Measurements from ENCODE around the gene ADAM23.

Gene ADAM23

DNA sequence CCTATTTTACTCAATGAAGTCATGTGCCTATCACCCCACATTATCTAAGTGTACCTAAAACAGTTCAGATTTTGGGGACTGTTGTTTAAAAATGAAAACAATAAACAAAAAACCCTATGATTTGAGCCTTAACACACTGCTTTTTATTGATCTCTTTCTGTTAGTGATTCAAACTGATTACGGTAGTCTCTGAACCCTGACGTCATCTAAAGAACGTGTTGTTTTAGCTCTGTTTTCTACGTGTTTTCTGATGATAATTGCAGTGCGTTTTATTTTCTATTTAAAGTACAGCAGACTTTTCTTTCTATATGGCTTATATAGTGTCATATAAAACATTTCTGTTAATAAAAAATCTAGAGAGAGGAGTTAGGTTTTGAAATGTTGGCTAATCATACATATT, 105.1 kb downstream of the ADAM23 start:
- Histone ChIP-seq H3K4me2 (ENCODE audit: insufficient read depth, low read length) (no peak overlapping the region), H3K9ac (ENCODE audit: low read depth, low read length) (no peak overlapping the region), H3K9me3 (ENCODE audit: insufficient read depth, low read length, severe bottlenecking) (no peaks in the 10 kb centered on the region), H3K79me2 (ENCODE audit: insufficient read depth, low read length) (no peaks in the 10 kb centered on the region), H3K27me3 (ENCODE audit: insufficient read depth, low read length, poor library complexity) (no peaks in the 10 kb centered on the region), H3K4me3 (ENCODE audit: low read depth in 1 of 2, low read length in 2 of 2) (no peak overlapping the region), H3K27ac (ENCODE audit: low read length) (no peak overlapping the region), H3K36me3 (ENCODE audit: insufficient read depth, low read length) (no peaks in the 10 kb centered on the region), H3K4me1 (ENCODE audit: insufficient read depth, low read length) (no peaks in the 10 kb centered on the region), H4K20me1 (ENCODE audit: insufficient read depth, low read length) (no peaks in the 10 kb centered on the region), H2AFZ (ENCODE audit: low read depth, low read length) (no peak overlapping the region)
- ATAC-seq (ENCODE audit: insufficient read depth, low read depth) = no peak
- TF ChIP-seq, protein P1, sequence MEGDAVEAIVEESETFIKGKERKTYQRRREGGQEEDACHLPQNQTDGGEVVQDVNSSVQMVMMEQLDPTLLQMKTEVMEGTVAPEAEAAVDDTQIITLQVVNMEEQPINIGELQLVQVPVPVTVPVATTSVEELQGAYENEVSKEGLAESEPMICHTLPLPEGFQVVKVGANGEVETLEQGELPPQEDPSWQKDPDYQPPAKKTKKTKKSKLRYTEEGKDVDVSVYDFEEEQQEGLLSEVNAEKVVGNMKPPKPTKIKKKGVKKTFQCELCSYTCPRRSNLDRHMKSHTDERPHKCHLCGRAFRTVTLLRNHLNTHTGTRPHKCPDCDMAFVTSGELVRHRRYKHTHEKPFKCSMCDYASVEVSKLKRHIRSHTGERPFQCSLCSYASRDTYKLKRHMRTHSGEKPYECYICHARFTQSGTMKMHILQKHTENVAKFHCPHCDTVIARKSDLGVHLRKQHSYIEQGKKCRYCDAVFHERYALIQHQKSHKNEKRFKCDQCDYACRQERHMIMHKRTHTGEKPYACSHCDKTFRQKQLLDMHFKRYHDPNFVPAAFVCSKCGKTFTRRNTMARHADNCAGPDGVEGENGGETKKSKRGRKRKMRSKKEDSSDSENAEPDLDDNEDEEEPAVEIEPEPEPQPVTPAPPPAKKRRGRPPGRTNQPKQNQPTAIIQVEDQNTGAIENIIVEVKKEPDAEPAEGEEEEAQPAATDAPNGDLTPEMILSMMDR (IDR thresholded peaks at IDR 0.05; ENCODE audit: borderline replicate concordance, extremely low read depth, low read length, poor library complexity, severe bottlenecking) = no peak
- TF ChIP-seq EZH2 (IDR thresholded peaks at IDR 0.05; ENCODE audit: borderline replicate concordance, low read depth, low read length, severe bottlenecking) = no peak
- DNase-seq = no peak

DNA sequence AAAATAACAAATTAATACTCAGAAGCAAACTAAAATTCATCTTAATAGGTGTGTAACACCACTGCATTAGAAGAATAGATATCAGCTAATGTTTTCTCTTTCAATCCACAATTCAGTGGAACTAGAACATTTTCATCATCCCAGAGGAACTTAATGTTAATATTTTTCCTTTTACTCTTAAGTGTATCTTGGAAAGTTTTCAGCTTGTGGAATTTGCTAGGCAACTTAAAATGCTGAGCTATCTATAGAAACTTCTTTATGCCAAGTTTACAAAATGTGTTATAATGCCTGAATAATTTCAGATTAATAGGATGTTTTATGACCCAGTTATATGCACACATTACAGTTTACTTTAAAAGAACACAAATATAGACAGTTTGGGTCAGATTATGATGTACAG, 112.4 kb downstream of the ADAM23 start:
- H3K79me2 ChIP-seq (ENCODE audit: insufficient read depth, low read length) = no peaks in the 10 kb centered on the region
- no peak for TF ChIP-seq EZH2 (IDR thresholded peaks at IDR 0.05; ENCODE audit: borderline replicate concordance, low read depth, low read length, severe bottlenecking)
- TF ChIP-seq, protein P1 (IDR thresholded peaks at IDR 0.05; ENCODE audit: borderline replicate concordance, extremely low read depth, low read length, poor library complexity, severe bottlenecking) = no peak
- no peak for ATAC-seq (ENCODE audit: insufficient read depth, low read depth)
- no peak overlapping the region for H3K4me2 ChIP-seq (ENCODE audit: insufficient read depth, low read length)
- H3K4me3 ChIP-seq (ENCODE audit: low read depth in 1 of 2, low read length in 2 of 2) = no peak overlapping the region
- no peak overlapping the region for H3K9ac ChIP-seq (ENCODE audit: low read depth, low read length)
- no peak overlapping the region for H2AFZ ChIP-seq (ENCODE audit: low read depth, low read length)
- H3K27ac ChIP-seq (ENCODE audit: low read length) = no peak overlapping the region
- no peaks in the 10 kb centered on the region for H4K20me1 ChIP-seq (ENCODE audit: insufficient read depth, low read length)
- no peak for DNase-seq
- no peaks in the 10 kb centered on the region for H3K4me1 ChIP-seq (ENCODE audit: insufficient read depth, low read length)
- H3K36me3 ChIP-seq (ENCODE audit: insufficient read depth, low read length) = no peaks in the 10 kb centered on the region
- H3K27me3 ChIP-seq (ENCODE audit: insufficient read depth, low read length, poor library complexity) = peaks cover 6% of the 10 kb centered on the region
- H3K9me3 ChIP-seq (ENCODE audit: insufficient read depth, low read length, severe bottlenecking) = no peaks in the 10 kb centered on the region

DNA sequence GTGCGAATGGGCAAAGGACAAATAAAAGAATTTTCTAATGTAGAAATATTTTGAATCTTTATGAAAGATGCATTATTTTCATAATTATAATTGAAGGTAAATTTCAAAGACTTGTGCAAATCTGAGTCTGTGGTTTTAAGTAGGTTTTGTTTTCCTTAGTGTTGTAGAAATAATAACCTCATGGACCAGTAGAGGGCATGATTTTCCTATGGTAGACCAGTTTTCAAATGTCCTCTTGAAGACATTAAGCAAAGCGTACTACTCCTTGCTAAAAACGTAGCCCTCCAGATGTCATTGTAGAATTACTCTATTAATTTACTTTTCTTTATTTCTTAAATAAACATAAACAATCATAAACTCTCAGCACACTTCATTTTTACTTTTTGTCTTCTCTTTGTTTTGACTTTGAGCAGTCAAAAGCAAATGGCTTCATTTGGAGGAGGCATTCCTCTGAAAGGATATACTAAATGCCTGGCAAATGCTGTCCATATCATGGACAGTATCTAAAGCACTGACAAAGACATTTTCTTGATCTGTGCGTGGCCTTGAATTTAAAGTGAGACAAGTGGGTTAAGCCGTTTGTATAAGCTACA, 113.1 kb downstream of the ADAM23 start:
- DNase-seq = no peak
- Histone ChIP-seq H3K27ac (ENCODE audit: low read length) (no peak overlapping the region), H3K4me2 (ENCODE audit: insufficient read depth, low read length) (no peak overlapping the region), H3K4me1 (ENCODE audit: insufficient read depth, low read length) (no peaks in the 10 kb centered on the region), H2AFZ (ENCODE audit: low read depth, low read length) (no peak overlapping the region), H3K27me3 (ENCODE audit: insufficient read depth, low read length, poor library complexity) (peaks cover 6% of the 10 kb centered on the region), H3K9me3 (ENCODE audit: insufficient read depth, low read length, severe bottlenecking) (no peaks in the 10 kb centered on the region), H3K36me3 (ENCODE audit: insufficient read depth, low read length) (no peaks in the 10 kb centered on the region), H3K4me3 (ENCODE audit: low read depth in 1 of 2, low read length in 2 of 2) (no peak overlapping the region), H3K9ac (ENCODE audit: low read depth, low read length) (no peak overlapping the region), H4K20me1 (ENCODE audit: insufficient read depth, low read length) (no peaks in the 10 kb centered on the region), H3K79me2 (ENCODE audit: insufficient read depth, low read length) (no peaks in the 10 kb centered on the region)
- ATAC-seq (ENCODE audit: insufficient read depth, low read depth) = peak; percentile 64; the same call in 2 of the 3 replicates
- TF ChIP-seq, protein P1 (IDR thresholded peaks at IDR 0.05; ENCODE audit: borderline replicate concordance, extremely low read depth, low read length, poor library complexity, severe bottlenecking) = peak; percentile 63
- no peak for TF ChIP-seq EZH2 (IDR thresholded peaks at IDR 0.05; ENCODE audit: borderline replicate concordance, low read depth, low read length, severe bottlenecking)

All from DND-41 (cell line).